Urinary bladder (tissue), 4 donors: Measurements from ENCODE around the gene IFT172. TPM values are rescaled to one million over a fixed set of nuclear protein-coding genes. Genes with fewer than 3 reads are reported as not detected.

Experiments
- DNase-seq: peaks from one replicate; pipeline ENCODE4 v3.0.0-alpha.2; 2015; ENCODE audit errors: extremely low spot score
- H3K27ac ChIP-seq: one replicate; pipeline ENCODE4 v1.5.1; 2013; ENCODE audit warnings: low read depth, mild to moderate bottlenecking, moderate library complexity
- H3K36me3 ChIP-seq: one replicate; pipeline ENCODE4 v1.6.1; 2013; ENCODE audit warnings: mild to moderate bottlenecking, moderate library complexity; ENCODE audit not compliant: insufficient read depth
- H3K4me1 ChIP-seq: one replicate; pipeline ENCODE4 v1.6.1; 2013; ENCODE audit warnings: mild to moderate bottlenecking, moderate library complexity; ENCODE audit not compliant: insufficient read depth
- H3K4me3 ChIP-seq: one replicate; pipeline ENCODE4 v1.5.1; 2013; ENCODE audit warnings: low read depth, low read length
- WGBS: extraction: QIAGEN DNeasy Blood & Tissue Kit; methylation state at CpG from one replicate; pipeline ENCODE4 v1.1.7; 2013; 5-methylcytosine and 5-hydroxymethylcytosine counted together
- polyA plus RNA-seq: library from polyadenylated mRNA; stranded (reverse); fragments of 200-250 nt; gene quantifications from one replicate; pipeline ENCODE4 v1.2.3, GENCODE V29; 2013
- total RNA-seq: library from RNA; depleted of rRNA; stranded (reverse); fragments of >200 nt; gene quantifications from one replicate; pipeline ENCODE4 v1.2.3, GENCODE V29; 2014
- donor health status: healthy with polysubstance abuse.
- donor health status: healthy.

The IFT172 gene
- total and polyA plus RNA-seq, 2 donors = 18.6 to 37.3 TPM

DNA sequence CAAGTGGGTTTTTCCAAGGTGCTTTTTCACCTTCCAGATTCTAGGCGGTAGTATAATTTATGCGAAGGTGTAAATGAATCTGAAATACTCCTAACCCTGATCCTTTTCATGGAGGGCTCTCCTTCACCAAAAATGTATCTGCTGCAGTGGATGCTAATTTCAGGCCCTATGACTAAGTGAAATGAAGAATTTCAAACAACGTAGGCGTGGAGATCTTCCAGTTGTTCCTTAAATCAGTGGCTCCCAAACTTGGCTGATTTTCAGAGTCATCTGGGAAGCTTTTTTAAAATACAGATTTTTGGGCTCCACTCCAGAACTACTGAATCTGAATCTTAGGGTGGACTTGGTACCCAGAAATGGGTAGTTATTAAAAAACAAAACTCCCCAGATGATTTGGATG is 12.6 kb upstream of the IFT172 start:
- no peaks in the 10 kb centered on the region for H3K4me1 ChIP-seq
- no peak overlapping the region for H3K27ac ChIP-seq
- WGBS = 74% methylated on average over 4 of the region's 4 CpGs
- DNase-seq = no peak
- H3K4me3 ChIP-seq = no peak overlapping the region
- no peaks in the 10 kb centered on the region for H3K36me3 ChIP-seq

DNA sequence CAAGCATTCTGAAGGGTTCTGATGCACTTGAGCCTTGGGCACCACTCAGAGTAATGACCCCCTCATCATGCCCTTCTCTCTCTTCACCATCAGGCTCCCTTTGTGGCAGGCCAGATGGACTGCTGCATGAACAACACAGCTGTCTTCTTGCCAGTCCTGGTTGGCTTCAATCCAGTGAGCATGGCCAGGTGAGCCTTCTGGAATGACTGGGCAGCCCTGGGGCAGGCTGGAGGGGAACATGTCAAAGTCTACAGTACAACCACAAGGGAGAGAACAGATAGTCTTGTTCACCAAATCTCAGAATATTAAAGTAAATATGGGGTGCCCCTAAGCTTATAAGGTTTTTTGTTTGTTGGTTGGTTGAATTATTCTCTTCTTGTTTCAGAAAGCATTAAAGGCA is 11.5 kb upstream of the IFT172 start:
- Histone ChIP-seq H3K4me3 (no peak overlapping the region), H3K4me1 (no peaks in the 10 kb centered on the region)

DNA sequence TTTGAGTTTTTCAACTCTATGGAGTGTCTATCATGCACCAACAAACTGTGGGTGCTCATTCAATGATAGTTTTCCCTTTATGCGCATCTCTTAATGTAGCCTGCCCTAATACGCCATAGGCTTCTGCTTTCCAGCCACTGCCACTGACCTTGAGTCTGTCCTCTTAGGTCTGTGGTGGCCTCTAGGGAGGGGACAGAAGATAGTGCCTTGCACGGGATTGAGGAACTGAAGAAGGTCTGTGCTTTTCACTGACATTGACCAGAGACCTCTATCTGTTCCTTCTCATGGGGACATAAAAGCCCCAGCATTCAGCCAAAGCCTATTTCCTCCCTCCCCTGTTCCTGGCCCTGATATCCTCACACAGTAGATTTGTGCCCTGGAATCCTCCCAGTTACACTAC is 9.4 kb upstream of the IFT172 start:
- Histone ChIP-seq H3K36me3 (no peaks in the 10 kb centered on the region), H3K4me3 (no peak overlapping the region), H3K4me1 (no peaks in the 10 kb centered on the region), H3K27ac (no peak overlapping the region)
- no peak for DNase-seq
- 83% methylated on average over 3 of the region's 3 CpGs for WGBS

More for the DNA sequence above, 11.5 kb upstream of the IFT172 start:
- Histone ChIP-seq H3K36me3 (no peaks in the 10 kb centered on the region), H3K27ac (no peak overlapping the region)
- no peak for DNase-seq

DNA sequence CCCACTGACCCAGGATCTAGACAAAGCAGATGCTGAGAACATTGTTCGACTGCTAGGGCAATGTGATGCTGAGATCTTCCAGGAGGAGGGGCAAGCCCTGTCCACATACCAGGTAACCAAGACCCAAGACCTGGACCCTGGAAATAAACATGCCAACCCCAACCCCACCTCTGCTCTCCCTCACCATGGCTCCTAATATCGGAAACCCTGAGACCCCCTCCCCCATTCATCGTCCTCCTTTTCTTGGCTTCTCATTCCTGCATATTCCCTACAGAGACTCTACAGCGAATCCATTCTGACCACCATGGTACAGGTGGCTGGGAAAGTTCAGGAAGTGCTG is 7.7 kb upstream of the IFT172 start:
- H3K4me3 ChIP-seq = no peak overlapping the region
- no peaks in the 10 kb centered on the region for H3K4me1 ChIP-seq
- no peaks in the 10 kb centered on the region for H3K36me3 ChIP-seq
- no peak overlapping the region for H3K27ac ChIP-seq
- 58% methylated on average over 4 of the region's 4 CpGs for WGBS
- DNase-seq = no peak

DNA sequence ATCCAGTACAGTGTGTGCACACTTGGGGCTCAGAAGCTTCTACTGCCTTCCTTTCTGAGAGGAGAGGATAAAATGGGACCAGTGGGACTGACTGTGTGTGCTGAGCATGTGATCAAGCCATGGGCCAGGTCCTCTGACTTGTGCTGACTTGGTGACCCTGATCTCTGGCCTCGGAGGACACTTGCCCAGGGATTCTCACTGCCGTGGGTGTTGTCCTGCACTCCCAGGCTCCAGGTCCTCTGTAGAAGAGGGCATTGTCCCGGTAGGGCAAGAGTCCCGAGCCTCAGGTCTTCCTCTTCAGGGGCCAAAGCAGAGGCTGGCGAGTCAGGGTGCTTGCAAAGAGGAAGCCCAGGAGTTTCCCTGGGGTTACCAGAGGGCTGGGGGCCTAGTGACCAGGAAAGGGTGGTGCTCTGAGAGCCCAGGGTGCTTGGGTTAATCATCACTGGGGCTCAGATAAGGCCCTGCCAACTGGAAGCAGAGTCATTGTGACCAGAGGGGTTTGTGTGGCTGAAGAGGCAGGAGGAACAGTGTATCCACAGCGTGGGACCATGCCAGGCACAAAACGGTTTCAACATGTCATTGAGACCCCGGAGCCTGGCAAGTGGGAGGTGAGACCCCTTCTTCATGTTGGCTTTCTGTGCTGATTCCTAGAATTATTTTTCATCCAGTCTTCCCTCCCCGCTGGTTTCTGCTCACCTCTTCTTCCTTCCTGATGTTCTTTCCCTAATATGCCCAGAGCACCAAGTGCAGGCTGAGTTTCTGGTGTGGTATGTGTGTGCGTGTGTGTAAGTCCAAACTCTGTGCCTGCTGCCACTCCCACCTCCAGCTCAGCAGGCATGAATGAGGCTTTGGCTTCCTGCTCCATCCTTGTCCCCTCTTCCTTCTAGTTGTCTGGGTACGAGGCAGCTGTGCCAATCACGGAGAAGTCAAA is 7.1 kb upstream of the IFT172 start, which contains the start of gene GCKR:
Gene GCKR (plus strand): TSS at position 483 of the 931 bp plus-strand sequence. CDS start 66 bp downstream, at position 549.
- H3K4me3 ChIP-seq = no peak within 1 kb of the TSS
- no peaks in the 10 kb centered on the region for H3K36me3 ChIP-seq
- no peaks in the 10 kb centered on the region for H3K4me1 ChIP-seq
- WGBS = 77% methylated on average over 12 of the region's 12 CpGs
- H3K27ac ChIP-seq = no peak within 1 kb of the TSS
- no peak for DNase-seq

DNA sequence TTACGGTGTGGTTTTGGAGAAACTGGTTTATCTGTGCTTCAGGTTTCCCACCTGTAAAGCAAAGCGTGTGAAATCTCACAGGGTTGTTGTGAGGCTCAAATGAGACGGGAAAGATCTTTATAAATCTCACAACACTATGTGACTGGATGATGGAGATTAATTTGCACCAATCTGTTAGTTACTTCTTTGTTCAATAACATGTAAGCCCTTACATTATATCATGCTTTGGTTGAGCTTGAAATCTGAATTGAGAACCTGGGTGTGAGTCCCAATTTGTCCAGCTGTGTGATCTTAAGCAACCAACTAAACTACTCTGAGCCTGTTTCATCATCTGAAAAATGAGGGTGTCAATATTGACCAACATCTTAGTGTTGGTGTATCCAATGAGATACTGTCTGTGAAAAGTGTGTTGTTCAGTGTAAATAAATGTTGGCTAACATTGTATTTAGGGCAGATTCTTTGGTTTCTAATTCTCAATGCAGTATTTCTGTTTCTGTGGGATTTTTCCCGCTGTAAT is 6.4 kb upstream of the IFT172 start:
- 61% methylated on average over 4 of the region's 4 CpGs for WGBS
- H3K4me3 ChIP-seq = no peak overlapping the region
- no peak overlapping the region for H3K27ac ChIP-seq
- no peaks in the 10 kb centered on the region for H3K4me1 ChIP-seq
- H3K36me3 ChIP-seq = no peaks in the 10 kb centered on the region
- DNase-seq = no peak

DNA sequence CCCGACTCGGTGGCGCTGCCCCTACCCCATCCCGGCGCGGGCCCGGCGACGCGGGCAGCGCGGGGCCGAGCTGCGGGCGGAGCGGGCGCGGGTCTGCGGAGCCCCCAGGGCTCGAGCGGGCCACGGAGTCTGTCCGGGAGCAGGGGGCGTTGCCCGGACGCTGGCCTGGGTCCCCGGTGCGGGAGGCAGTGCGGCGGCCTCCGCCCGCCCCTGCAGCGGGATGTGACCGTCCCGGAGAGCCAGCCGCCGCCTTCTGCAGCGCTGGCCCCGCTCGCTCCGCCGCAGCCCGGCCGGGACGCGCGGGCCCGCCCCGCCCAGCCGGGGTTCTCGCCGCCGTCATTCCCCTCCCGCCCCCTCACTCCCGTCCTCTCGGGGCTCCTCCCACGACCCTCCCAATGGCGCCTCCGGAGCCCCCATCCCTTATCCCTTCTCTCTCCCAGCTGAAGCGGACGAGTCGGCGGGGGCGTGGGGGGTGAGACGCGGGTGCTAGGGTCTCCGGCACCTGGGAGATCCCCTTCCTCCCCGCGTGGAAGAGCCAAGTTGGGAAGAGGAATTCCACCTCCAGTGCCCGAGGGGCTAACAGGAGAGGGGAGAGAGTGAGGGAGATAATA is 5.5 kb upstream of the IFT172 start, which contains the start of gene FNDC4:
Gene FNDC4 (minus strand): TSS at position 257 of the 611 bp plus-strand sequence. CDS start 521 bp downstream, outside the sequence.
- no peaks in the 10 kb centered on the region for H3K36me3 ChIP-seq
- H3K4me1 ChIP-seq = no peaks in the 10 kb centered on the region
- H3K4me3 ChIP-seq = peak within 1 kb of the TSS; percentile 68
- WGBS = under 1% methylated on average over 70 of the region's 70 CpGs
- DNase-seq = no peak
- H3K27ac ChIP-seq = peak within 1 kb of the TSS; percentile 38

DNA sequence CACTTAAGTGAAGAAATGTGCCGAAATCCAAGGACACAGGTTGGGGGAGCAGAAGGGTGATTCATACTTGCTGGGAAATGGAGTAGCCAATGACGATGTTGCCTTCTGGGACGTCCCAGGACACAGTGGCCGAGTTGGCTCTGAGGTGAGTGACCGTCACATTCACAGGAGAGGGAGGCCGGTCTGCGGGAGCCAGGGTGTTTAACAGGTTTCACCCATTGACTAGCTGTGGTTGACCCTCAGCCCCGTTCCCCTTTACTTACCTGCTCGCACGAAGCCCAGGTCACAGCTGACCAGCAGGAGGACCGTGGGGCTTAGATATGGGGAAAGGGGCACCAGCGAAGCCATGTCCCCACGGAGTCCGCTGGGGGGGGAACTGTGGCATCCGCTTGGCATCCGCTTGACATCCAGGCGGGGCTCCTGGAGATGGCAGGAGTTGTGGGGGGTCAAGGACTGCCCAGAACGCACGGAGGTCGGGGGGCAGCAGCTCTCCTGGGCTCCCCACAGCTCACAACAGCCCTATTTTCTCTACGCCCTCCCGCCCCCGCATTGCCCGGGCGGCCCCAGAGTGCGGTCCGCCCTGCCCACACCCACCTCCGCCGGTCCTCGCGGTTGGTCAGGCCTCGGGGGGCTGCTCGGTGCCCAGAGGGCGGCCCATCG is 4.9 kb upstream of the IFT172 start:
- Histone ChIP-seq H3K27ac (peak overlapping the region; percentile 38), H3K36me3 (no peaks in the 10 kb centered on the region), H3K4me1 (no peaks in the 10 kb centered on the region), H3K4me3 (peak overlapping the region; percentile 68)
- WGBS = 19% methylated on average over 35 of the region's 35 CpGs
- DNase-seq = no peak

DNA sequence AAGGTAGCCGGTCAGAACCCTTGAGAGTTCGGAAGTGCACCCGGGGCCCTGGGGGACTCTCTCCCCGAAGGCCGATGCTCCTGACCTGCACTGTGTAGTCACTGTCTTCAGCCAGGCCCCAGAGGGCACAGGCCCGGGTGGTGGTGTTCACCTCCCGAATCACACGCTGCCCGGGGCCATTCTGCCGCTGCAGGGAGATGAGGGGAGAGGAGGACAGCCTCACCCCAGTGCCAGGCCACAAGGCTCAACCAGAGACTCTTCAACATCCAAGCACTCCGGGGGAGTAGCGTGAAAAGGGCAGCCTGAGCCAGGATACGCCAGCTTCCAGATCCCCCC is 4.4 kb upstream of the IFT172 start:
- Histone ChIP-seq H3K27ac (no peak overlapping the region), H3K4me1 (no peaks in the 10 kb centered on the region), H3K36me3 (no peaks in the 10 kb centered on the region), H3K4me3 (no peak overlapping the region)
- 92% methylated on average over 13 of the region's 13 CpGs for WGBS
- DNase-seq = no peak

DNA sequence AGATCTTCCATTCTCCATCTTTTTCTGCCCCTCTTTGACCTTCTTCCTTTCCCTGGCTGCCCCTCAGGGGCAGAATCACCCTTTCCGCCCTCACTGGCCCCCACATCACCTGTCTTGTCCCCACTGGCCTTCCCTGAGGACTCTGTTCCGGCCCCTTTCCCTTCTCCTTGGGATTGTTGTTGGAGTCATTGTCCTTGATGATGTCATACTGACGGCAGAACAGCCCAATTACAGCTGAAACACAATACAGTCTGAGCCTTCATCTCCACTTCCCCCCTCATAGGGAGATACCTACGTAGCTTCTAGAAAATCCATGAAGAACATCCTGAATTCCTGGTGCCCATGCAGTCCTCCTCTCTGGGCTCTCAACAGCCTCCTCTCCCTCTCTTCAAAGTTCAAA is 3.0 kb upstream of the IFT172 start:
- no peak for DNase-seq
- Histone ChIP-seq H3K36me3 (no peaks in the 10 kb centered on the region), H3K4me1 (no peaks in the 10 kb centered on the region), H3K4me3 (no peak overlapping the region), H3K27ac (no peak overlapping the region)
- WGBS = 85% methylated on average over 4 of the region's 4 CpGs

DNA sequence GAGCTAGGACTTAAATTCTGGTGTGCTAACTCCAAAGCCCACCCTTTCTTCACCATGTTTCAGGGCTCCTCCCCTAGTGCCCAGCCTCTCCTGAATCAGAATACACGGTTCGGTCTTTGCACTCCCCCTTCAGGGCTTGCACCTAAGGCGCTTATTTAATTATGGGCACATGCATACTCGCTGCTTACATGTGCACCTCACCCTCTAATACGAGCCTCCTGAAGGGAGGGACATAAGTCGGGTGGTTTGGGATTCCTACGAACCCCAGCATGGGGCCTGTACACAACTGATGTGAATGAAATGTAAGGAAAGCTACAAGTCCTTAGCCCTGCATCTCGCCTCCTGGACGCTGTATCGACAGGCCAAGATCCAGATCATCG is 435 bp downstream of the IFT172 start:
- Histone ChIP-seq H3K27ac (no peak overlapping the region), H3K4me3 (peak overlapping the region; percentile 44), H3K4me1 (no peaks in the 10 kb centered on the region), H3K36me3 (no peaks in the 10 kb centered on the region)
- no peak for DNase-seq
- WGBS = 3% methylated on average over 11 of the region's 11 CpGs

DNA sequence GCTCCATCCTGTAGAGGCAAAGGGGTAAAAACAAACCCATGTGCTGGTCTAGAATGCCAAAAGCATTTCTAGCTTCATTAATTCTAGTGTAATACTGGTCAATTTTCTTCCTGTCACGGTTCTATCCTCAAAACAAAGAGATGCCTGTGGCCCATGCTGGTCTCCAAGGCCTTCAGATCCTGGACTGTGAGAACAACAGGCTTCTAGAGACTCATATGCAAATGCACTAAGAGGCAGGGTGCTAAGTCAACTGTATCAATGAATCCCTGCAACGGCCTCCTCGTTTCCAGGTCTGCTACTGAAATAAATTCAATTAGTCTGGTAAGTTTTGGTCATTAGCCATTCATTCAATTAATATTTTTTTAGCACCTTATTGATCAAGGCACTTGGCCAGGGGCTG is 4.0 kb downstream of the IFT172 start:
- 78% methylated on average over 3 of the region's 3 CpGs for WGBS
- DNase-seq = no peak
- Histone ChIP-seq H3K36me3 (no peaks in the 10 kb centered on the region), H3K4me1 (no peaks in the 10 kb centered on the region), H3K27ac (no peak overlapping the region), H3K4me3 (no peak overlapping the region)

DNA sequence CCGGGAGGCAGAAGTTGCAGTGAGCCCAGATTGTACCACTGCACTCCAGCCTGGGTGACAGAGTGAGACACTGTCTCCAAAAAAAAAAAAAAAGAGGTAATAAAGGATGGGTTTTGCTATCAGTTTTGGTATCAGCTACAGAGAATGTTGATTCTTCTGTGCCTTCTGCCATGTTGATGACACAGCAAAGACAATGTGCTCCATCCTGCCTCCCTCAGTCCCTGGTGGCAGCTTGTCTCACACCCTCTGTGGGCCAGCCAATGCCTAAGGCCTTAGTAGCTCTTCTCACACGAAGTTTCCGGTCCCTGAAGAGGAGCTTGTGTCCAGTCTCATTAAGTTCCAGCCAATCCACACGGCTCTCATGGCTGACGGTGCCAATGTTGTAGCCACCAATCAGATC is 17.6 kb downstream of the IFT172 start:
- Histone ChIP-seq H3K4me1 (no peaks in the 10 kb centered on the region), H3K27ac (no peak overlapping the region), H3K4me3 (no peak overlapping the region), H3K36me3 (no peaks in the 10 kb centered on the region)
- DNase-seq = no peak
- WGBS = 92% methylated on average over 5 of the region's 5 CpGs

DNA sequence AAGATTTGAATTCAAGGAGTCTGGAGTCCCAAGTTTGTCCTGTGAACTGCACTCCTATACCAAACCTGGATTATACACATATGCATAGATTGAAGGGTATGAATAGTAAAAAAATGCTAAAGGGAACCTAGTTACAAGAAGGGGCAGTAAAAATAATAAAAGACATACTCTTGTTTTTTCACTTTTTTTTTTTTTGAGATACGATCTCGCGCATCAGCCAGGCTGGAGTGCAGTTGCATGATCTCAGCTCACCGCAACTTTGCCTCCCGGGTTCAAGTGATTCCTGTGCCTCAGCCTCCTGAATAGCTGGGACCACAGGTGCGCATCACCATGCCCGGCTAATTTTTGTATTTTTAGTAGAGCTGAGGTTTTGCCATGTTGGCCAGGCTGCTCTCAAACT is 25.1 kb downstream of the IFT172 start:
- DNase-seq = no peak
- H3K4me1 ChIP-seq = no peaks in the 10 kb centered on the region
- no peaks in the 10 kb centered on the region for H3K36me3 ChIP-seq
- no peak overlapping the region for H3K27ac ChIP-seq
- H3K4me3 ChIP-seq = no peak overlapping the region
- WGBS = 96% methylated on average over 7 of the region's 7 CpGs
